C4-2B (cell line): Measurements from ENCODE around the gene IRF8.

ENCODE experiments used
- ZFX ChIP-seq: fragments of 450-650 bp; IDR thresholded peaks from 2 replicates; pipeline ENCODE4 v1.6.1; 2017
- TF ChIP-seq, protein P1 (sequence below): fragments of 450-650 bp; conservative IDR thresholded peaks from 2 replicates; pipeline ENCODE4 v1.5.1; 2017; ENCODE audit warnings: mild to moderate bottlenecking

DNA sequence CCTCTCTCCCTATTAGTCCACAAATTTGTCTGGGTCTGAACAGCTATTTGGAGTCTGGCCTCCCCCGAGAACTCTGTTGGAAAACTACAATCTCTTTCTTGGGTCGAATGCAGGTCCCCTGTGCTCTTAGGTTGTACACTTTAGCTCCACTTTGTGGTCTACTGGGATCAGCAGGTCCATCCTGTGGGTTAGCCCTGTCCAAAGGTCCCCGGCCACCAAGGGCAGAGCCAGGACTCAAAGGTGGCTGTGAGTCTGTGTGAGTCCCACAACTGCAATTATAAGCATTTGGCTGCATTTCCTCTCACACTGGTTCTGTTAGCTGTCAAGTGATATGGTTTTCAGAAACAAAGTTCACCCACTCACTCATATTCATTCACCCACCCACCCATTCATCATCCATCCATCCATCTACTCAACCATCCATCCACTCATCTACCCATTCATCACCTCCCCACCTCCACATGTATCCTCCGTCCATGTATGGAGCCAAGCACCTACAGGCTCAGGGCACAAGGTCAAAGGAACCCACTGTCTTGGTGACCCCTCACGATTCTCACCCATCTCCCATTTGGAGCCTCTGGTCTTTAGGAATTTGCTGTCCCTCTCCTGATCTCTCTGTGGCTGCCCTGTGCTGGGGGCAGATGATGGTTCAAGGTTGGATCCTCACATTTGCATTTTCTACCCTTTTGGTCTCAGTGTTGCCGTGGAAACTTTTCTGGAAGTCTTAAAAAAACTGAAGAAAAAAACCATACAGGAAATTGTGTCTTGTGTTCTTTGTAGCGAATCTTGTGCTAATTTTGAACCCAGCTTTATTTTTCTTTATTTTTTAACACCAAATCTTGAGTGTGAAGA, 45.8 kb downstream of the IRF8 start:
- TF ChIP-seq, protein P1, sequence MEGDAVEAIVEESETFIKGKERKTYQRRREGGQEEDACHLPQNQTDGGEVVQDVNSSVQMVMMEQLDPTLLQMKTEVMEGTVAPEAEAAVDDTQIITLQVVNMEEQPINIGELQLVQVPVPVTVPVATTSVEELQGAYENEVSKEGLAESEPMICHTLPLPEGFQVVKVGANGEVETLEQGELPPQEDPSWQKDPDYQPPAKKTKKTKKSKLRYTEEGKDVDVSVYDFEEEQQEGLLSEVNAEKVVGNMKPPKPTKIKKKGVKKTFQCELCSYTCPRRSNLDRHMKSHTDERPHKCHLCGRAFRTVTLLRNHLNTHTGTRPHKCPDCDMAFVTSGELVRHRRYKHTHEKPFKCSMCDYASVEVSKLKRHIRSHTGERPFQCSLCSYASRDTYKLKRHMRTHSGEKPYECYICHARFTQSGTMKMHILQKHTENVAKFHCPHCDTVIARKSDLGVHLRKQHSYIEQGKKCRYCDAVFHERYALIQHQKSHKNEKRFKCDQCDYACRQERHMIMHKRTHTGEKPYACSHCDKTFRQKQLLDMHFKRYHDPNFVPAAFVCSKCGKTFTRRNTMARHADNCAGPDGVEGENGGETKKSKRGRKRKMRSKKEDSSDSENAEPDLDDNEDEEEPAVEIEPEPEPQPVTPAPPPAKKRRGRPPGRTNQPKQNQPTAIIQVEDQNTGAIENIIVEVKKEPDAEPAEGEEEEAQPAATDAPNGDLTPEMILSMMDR, result no peak
- TF ChIP-seq ZFX, result no peak
